Endothelial cell of hepatic sinusoid (primary cell): Measurements from ENCODE around the gene PDS5B.

ENCODE experiments used
- in situ Hi-C: cut with HindIII; loops from 2 replicates; pipeline ENCODE4 v1.10.0; 2017; ENCODE audit warnings: low sequenced_read_pairs

The PDS5B gene

DNA sequence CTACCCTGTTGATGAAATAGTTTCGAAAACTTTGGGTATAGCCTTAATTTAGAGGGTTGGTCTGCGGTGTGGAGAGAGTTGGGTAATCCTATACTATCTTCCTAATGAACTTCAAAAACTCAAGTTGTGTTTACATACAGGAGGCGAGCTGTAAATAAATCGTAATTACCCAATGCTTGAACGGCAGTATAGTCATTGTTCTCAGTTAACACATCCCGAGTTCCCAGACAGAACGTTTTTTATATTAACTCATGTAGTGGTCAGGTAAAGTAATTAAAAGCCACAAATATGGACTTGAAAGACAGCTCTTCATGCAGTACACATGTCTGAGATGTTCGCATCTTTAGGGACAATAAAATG, 1.5 kb downstream of the PDS5B start:
- in situ Hi-C loops: no loop called here

DNA sequence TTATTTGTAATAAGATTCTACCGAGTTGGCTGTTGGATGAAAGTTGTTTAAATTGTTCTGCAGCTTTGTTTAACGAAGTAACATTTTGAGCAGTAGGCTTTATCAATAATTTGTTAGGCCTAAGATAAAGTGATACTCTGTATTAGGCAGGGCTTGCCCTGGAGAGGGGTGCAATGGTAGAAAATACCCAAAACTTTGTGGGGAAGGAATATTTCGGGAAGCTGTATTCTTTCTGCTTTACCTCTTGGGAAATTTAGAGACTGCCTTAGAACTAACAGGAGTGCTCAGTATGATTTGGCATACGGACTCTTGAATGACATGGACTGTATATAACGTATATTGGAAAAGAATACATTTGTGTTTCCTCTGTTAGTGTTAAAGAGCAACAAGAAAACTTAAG, 2.5 kb downstream of the PDS5B start:
- in situ Hi-C loops: no loop called here

DNA sequence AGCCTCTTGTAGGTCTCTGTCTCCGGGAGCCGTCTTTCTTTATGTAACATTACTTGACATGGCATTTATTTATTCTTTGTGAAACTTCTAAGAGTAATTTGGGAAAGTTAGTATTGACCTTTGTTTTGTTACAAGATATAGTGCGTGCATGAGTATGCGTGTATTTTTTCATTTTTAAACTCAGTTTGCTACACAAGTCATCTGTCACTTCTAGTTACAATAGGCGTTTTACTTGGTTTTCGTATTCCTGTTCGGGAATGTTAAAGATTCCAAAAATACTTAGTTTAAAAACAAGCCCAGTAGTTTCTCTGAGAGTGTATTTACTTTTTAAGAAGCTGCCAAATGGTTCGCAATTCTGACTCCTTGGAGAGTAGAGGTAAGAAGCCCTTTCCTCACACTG, 3.2 kb downstream of the PDS5B start:
- in situ Hi-C loops: no loop called here

DNA sequence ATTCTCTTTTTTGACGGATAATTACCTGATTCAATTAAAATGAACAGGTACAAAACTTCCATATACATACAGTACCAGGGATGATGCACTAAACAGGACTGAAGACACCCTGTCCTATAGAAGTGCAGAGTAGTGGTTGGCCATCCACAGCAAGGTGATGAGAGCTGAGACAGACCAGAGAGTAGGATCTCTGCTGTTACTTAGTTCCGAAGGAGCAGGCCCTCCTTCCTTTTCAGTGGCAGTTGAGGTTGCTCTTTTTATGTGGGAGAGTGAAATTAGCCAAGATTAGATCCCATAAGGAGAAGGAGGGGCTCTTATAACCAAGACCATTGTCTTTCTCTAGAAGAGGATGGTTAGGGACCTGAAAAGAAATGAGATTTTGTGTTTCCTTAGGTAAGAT, 4.0 kb downstream of the PDS5B start:
- in situ Hi-C loops: no loop called here

DNA sequence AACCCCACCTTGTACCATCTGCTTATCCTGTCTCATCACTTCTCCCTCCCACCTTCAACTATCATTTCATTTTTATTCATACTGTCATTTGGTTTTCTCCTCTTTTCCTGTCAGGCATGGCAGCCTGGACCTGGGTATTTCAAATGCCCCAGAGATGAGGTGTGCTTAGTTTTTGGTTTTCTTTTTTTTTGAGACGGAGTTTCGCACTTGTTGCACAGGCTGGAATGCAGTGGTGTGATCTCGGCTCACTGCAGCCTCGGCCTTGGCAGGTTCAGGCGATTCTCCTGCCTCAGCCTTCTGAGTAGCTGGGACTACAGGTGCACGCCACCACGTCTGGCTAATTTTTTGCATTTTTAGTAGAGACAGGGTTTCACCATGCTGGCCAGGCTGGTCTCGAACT, 5.8 kb downstream of the PDS5B start:
- in situ Hi-C loops: no loop called here

DNA sequence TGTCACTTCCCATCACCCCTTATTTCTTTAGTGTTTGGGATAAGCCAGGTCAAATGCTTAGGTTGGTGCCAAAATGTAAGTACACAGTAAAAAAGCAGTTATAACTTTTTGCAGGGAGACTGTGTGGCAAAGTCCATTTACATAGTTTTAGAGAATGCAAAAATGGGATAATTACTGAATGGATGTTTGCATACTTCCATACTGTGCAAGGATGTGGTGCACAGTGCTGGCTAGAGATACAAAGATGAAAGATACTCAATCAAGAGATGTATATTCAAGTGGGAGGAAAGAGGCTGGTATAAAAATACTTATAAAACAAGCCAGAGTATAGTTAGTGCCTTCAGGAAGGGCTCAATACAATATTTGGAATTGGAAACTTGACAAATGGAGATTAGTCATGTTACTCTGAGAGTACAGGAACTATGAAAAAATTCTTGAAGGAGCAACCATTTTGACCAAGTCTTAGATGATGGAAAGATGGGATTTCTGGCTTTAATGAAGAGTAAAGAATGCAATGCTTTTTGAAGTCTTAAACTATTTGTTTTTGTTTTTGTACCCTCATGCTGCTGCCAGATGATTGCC, 8.0 kb downstream of the PDS5B start:
- in situ Hi-C loops: no loop called here

DNA sequence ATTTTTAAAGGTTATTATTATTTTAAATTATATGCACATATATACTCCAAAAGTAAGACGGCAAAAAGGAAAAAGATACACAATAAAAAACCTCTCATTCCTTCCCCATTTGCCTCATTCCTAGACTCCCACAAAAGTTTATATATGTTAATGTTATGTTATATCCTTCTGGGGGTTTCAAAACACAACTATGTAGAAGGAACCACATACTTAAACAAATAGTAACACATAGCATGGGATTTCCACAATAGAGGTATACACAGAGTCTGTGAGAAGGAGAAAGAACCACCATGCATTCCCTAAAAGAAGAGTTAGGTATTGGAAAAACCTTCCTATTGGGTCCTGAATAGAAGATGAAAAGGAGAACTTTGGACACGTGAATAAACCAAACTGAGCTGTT, 9.1 kb downstream of the PDS5B start:
- in situ Hi-C loops: no loop called here

DNA sequence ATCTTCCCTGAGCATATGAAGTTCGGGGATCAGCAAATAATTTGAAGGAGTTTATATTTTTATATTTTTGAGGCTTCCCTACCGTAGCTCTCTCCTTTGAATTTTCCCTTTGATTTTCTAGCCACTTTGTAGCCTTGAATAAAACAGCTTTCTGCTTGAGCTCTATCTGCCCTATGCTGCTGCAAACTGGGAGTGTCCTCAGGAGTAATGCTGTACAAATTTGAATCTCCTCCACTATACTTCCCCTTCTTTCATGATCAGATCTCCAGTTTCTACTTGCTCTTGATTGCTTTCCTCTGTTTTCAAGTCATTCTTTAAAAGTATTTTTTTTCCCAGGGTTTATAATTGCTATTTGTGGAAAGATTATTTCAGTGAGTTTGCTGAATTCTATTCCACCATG, 14.6 kb downstream of the PDS5B start:
- in situ Hi-C loops: no loop called here

DNA sequence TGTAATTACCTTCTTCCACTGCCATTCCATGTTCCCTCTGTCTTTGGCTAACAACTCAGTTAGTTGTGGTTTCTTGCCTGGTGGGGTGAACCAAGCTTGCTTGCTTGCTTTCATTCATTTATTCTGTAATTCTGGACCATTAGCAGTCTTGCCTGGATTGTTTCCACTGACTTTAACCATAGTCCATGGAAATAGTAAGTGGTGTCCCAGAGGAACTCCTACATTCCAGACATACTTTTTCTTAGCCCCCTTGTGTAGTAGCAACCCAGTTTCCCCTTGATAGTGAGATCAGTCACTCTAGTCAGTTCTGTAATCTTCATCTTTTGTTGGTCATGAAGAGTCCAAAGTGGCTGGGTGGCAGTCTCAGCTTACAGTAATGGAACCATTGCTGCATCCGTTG, 23.2 kb downstream of the PDS5B start:
- in situ Hi-C loops: no loop called here

DNA sequence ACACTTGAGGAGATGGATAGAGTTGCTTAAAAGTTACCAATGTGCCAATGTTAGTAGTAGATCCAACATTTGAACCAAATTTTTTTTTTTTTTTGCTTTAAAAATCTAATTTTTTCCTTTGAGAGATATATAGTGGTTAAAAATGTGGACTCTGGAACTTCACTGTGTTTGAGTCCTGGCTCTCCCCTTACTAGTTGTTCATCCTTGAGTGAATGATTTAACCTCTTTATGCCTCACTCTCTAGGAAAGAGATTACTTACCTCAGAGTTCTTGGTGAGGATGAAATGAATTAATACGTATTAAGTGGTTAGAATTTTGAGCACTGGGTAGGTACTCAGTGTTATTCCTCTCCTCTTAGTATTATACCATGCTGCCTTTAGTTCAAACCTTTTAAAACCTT, 24.3 kb downstream of the PDS5B start:
- in situ Hi-C loops: no loop called here

DNA sequence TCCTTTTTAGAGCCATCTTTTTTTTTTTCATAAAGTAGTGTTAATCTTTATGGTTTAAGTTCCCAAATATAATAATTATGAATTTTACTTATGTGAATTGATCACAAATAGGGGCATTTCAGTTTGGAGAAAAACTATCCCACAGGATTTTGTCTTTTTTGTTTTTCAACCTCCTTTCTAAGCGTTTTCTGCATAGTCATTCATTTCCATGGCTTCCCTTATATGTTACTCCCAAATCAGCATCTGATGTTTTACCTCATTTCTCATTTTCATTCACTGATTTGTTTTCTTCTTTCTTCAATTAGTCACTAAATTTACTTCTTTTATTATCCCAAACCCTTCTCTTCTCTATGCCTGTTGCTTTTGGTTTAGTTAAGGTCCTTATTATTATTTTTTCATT, 24.7 kb downstream of the PDS5B start:
- in situ Hi-C loops: no loop called here

DNA sequence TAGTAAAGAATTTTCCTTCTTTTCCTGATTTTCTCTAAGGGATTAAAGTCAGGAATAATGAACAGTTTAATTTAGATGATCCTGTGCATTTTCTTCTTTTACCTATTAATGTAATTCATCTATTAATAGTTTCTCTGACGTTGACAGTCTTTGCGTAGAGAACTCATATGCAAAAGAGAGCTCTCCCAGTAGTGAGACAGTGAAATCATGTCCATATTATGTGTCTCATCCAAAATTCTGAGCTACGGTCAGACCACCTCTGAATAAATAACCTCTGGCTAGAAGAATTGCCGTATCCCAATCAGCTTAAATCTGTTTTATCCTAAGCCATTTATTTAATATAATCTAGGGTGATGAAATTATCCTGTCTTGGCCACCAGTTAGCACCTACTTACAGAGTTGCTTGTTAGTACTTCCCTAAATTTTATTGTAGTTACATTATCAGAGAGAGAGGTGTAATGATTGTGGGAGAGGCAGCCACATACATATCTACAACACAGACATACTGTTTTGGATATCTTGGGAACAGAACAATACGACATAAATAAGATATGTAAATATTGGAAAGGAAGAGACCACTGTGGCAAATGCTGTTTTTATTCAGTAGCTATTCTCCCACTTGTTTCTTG, 30.7 kb downstream of the PDS5B start:
- in situ Hi-C loops: no loop called here

DNA sequence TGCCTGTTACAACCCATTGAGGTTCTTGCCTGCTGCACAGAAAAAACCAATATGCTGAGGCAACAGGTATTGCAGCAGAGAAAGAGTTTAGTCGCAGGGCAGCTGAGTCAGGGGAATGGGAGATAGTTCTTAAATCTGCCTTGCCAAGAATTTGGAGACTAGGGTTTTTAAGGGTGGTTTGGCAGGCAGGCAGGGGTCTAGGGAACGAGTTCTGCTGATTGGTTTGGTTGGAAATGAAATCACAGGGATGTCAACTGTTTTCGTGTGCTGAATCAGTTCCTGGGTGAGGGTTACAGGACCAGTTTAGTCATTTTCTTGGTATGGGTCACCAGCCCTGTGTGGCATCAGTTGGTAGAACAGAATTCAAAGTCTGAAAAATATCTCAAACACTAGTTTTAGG, 36.6 kb downstream of the PDS5B start:
- in situ Hi-C loops: no loop called here

DNA sequence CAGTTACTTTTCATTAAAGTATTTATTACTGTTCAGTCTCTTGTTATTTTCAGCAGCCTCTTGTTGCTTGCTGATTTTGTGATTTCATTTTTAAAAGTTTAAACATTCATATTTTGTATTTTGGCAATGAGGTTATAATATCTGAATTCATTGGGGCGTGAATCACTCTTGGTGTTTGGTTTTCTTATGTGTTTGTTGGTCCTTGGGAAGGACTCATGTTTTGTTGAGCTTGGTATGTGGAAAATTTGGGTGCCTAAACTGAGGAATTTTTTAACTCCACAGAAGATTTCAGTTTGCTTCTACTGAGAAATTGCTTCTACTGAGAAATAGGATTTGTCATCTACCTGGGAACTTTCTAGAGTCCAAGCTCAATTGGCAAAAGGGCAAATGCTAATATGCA, 38.2 kb downstream of the PDS5B start:
- in situ Hi-C loops: no loop called here

DNA sequence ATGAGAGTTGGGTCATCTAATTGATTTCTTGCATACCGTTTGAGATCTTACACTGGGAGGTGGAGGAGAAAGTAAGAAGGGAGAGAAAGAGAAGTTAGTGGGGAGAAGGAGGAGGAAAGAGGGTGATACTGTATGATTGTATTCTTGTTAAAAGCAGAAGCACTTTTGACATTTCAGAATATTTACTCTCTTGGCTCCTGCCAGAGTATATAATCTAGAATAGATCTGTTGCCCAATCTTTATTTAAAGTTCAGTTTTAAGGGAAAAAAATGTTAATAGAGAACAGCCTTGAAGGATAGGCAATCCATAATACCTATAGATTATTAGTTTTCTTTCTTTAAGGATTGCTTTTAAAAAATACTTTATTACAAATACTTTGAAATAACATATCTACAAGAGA, 41.5 kb downstream of the PDS5B start:
- in situ Hi-C loops: no loop called here

DNA sequence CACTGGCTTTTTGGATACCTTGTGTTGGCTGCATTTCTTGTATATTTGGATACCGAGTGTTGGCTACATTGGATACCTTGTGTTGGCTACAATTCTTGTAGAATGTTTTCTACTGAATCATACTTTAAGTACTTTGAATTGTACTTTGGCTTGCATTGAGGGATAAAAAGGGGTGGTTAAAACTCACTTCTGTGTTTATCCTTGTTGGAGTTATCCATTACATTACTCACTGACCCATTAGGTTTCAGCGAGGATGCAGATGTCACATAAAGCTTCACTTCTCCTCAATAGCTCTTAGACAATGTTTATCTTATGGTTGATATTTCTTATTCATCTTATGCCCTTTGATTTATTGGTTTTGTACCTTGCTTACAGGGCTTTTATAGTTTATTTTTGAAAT, 43.1 kb downstream of the PDS5B start:
- in situ Hi-C loops: no loop called here

DNA sequence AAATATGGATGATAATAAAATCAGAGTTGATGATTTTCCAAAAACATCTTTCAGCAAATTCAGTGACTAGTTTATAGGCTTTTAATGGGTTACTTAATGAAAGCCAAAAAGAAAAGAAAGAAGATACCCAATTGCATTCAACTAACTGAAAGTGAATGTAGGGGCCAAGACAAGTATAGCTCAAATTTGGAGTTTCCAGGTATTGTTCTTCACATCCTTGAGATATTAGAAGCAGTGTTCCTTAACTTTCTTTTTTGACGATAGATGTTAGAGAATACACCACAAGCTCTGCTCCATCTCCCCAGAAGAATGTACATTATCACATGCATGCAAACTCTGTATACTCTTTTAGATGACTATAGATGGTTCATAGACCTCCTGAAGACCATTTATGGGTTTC, 43.6 kb downstream of the PDS5B start:
- in situ Hi-C loops: no loop called here

DNA sequence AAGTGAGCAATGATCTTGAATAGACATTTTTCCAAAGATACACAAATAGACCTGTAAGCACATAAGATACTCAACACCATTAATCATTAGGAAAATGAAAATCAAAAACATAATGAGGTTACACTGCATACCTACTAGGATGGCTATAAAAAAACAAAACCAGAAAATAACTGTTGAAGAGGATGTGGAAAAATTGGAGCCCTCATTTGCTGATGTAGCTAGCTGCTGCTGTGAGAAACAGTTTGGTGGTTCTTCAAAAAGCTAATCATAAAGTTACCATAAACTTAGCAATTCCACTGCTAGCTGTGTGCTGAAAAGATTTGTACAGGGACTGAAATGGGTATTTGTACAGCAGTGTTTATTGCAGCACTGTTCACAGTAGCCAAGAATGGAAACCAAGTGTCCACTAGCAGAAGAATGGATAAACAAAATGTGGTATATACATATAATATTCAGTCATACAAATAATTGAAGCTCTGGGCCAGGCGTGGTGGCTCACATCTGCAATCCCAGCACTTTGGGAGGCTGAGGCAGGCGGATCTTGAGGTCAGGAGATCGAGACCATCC, 46.2 kb downstream of the PDS5B start:
- in situ Hi-C loops: no loop called here

DNA sequence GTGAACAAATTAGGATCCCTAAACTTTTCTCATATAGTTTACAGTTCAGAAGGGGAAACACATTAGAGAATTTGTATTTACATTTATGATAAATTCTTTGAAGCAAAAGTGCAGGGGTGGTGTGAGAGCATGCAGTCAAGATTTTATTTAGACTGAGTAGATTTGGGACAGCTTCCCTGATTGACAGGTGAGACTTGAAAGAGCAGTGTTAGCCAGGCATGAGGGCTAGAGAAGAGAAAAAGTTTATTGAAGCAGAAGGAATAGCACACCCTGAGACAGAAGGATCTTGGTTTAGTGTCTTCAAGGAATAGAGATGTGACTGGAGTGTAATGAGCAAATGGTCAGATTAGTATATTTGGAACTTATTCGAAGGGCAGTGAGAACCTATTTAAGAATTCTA, 50.5 kb downstream of the PDS5B start:
- in situ Hi-C loops: no loop called here

DNA sequence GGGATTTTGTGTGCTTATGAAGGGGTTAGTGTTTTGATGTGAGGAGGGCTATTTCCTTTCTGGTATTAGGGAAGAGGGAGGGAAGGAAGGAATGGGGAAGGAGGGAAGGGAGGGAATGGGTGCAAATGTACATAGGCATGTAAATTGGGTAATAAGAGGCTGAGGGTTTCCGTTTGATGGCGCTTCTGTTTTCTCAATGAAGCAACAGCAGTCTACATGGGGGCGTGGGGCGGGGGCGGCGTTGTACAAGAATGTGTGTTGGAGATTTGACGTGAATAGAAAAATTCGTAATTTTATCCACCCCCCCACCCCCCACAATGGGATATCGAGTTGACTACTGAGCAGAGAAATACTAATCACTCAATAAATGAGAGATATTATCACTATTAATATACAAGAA, 52.5 kb downstream of the PDS5B start:
- in situ Hi-C loops: no loop called here

DNA sequence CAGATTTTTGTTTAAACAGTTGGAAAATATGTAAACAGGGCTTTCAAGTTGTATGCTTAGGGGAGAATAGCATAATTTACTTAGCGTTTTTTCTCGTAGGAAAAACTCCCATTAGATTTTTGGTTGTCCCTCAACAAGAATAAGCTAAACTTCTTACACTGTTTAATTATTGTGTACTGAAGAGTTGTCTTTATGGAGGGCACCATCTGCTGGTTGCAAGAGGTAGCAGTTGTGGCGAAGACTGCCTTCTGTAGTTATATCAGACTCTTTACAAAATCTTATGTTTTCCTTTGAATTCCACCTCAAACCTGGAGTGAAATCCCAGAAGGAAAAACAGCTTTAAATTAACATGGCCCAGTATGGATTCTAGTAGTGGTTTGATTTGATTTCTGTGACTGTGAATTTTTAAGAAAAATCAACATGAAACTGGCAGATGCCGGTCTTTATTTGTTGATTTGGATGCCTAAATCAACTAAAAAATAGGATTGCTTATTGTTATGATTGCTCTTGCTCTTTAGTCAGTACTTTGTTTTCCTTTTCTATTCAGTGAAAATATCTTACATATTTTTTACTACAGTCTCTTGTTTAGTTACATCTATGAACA, 53.4 kb downstream of the PDS5B start:
- in situ Hi-C loops: no loop called here

DNA sequence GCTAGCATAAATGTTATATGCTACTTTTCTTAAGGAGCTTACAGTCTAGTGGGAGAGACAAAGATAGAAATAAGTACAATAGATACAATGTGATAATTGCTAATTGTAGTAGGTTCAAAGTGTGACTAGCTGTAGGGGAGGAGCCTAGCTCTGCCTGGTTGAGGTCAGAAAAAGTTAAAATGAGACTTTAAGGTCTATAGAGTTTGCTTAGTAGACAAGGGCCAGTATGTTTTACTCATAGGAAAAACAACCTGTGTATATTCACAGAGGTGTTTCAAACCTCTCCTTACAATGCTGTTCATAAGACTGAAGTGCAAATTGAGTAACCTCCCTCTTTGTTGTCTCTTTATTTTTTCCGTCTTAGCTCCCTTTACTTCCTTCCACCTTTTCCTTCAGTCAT, 56.1 kb downstream of the PDS5B start:
- in situ Hi-C loops: no loop called here

DNA sequence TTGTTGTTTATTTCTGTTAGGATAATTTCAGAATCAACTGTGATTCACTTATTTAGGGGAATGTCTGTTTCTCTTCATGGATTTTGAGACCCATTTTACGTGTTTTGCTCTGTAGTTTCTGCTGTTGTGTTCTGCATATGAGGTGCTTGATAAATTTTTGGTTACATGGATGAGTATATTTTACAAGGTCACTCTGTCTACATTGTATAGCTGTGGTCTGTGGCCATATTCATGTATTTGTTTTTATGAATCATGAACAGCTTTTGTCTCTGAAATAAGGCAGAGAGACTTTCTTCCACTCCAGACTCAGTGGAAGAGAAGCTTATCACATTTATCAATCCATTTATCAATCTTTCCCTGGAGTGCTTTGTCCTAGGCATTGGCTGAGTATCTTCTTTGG, 56.6 kb downstream of the PDS5B start:
- in situ Hi-C loops: no loop called here
